Mucosa of rectum (tissue), 2 donors: ENCODE data around the gene HDAC8.
A peak's percentile ranks its signal among the peaks of the same experiment; 100 is the strongest.
"Not testable (repeated sequence)": the region's sequence is repeated elsewhere in the genome, so short reads cannot be mapped to it uniquely, and the experiment has no call there.

Source experiments
- H3K27ac ChIP-seq, 2 donors: one replicate each; pipeline ENCODE4 v1.7.0; 2013; ENCODE audit warnings: inconsistent platforms in 2 of 2, low read depth in 2 of 2, low read length in 2 of 2
- H3K27me3 ChIP-seq, 2 donors: one replicate each; pipeline ENCODE4 v1.7.0; 2013; ENCODE audit warnings: low read length in 2 of 2; ENCODE audit not compliant: control insufficient read depth in 2 of 2, insufficient read depth in 2 of 2
- H3K36me3 ChIP-seq, 2 donors: one replicate each; pipeline ENCODE4 v1.7.0; 2013; ENCODE audit warnings: low read length in 2 of 2; ENCODE audit not compliant: control insufficient read depth in 2 of 2, insufficient read depth in 2 of 2
- H3K4me1 ChIP-seq, 2 donors: one replicate each; pipeline ENCODE4 v1.7.0; 2013; ENCODE audit warnings: low read length in 2 of 2, mild to moderate bottlenecking in 1 of 2; ENCODE audit not compliant: control insufficient read depth in 2 of 2, insufficient read depth in 2 of 2
- H3K4me3 ChIP-seq, 2 donors: one replicate each; pipeline ENCODE4 v1.7.0; 2013; ENCODE audit warnings: low read length in 2 of 2
- H3K9ac ChIP-seq, 2 donors: one replicate each; pipeline ENCODE4 v1.7.0; 2013; ENCODE audit warnings: low read length in 2 of 2, low read depth in 1 of 2, mild to moderate bottlenecking in 1 of 2
- H3K9me3 ChIP-seq, 2 donors: one replicate each; pipeline ENCODE4 v1.7.0; 2013; ENCODE audit warnings: low read length in 2 of 2; ENCODE audit not compliant: control insufficient read depth in 2 of 2
- donor health status: healthy.
- donor health status: Normal muscosa, but diverticular disease.

The HDAC8 gene

DNA sequence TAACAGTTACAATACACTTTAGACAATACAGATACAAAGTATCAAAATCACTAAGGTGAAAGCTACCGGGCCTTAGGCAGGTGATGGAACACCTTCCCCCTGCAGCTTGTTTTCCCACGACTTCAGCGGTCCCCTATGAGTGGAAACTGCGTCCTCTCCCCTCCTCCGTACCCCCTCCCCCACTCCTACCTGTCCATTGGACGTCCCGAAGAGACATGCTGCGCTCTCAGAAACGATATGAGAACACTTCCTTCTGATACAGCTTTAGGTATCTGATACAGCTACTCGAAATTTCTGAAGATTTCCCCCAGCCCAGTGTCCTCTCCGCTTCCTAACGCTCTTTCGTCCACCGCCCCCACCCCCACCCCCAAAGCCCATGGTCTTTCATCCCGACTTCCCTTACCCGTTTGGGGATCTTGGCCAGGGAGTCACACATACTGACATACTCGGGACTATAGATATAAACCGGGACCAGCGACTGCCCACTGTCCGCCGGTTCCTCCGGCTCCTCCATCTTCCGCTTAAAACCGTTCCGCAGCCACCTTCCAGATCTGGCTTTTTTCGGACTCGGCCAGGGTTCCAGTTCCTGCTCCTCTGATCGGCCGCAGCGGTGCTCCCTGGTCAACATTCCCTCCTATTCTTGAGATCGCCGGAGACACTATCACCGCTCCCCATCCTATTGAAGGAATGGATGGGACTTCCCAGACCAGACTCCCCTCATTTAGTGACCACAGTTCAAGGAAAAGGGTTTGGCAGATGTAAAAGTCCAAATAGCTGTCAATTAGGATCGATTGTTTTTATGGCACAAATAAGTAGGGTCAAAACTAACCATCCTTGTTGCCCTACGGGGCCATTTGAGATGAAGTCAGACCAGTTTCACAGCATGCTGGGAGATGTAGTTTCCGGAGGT lies at the start of gene HDAC8:
HDAC8 (minus strand) TSS at position 596 of the 910 bp plus-strand sequence; CDS start at position 514, 82 bp downstream.
- Histone ChIP-seq H3K4me3 (peak within 1 kb of the TSS; percentile 72 to 90), H3K36me3 (peaks cover 0 to 9% of the 10 kb centered on the region in 2 donors), H3K27me3 (no peaks in the 10 kb centered on the region), H3K9me3 (no peaks in the 10 kb centered on the region), H3K27ac (peak within 1 kb of the TSS; percentile 49 to 55), H3K9ac (peak within 1 kb of the TSS; percentile 49 to 63), H3K4me1 (no peaks in the 10 kb centered on the region)

DNA sequence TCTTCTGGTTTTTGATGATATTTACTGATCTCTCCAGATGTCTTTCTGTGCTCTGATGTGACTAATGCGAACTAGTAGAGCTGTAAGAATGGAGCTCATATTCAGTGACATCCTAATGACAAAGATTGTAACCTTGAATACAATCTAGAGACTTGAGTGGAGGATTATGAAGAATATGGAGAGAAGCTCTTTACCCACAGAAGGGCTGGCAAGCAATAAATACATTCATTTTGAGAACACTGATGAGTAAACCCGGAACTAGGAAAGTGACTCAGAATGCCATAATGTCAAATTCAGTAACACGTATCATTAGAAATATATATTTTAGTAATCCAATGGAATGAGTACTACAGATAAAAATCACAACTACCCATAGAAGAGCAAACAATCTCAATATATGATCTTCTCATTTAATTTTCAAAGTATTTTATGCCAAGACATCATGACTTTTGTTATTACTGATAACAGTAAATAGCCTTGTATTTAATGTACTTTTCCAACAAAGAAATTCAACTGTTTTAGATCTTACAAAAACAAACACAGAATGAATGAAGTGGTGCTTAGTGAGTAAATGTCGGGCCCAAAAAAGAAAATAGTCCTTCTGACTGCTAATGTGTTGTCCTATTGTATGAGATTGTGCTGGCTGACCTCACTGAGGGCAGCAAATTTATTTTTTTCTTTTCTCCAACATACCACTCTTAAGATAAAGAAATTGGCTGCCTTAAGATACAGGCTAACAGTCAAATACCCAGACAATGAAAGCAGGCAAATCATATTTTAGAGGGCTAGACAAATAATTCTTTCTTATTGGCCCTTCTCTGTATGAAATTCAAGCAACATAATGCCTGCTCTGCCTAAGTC lies 49.2 kb upstream of the HDAC8 start:
- no peaks in the 10 kb centered on the region for H3K9me3 ChIP-seq
- H3K9ac ChIP-seq, result no peak overlapping the region
- H3K27me3 ChIP-seq, result no peaks in the 10 kb centered on the region
- H3K4me3 ChIP-seq, result no peak overlapping the region
- no peak overlapping the region for H3K27ac ChIP-seq
- H3K36me3 ChIP-seq, result peaks cover 0 to 2% of the 10 kb centered on the region in 2 donors
- no peaks in the 10 kb centered on the region for H3K4me1 ChIP-seq

DNA sequence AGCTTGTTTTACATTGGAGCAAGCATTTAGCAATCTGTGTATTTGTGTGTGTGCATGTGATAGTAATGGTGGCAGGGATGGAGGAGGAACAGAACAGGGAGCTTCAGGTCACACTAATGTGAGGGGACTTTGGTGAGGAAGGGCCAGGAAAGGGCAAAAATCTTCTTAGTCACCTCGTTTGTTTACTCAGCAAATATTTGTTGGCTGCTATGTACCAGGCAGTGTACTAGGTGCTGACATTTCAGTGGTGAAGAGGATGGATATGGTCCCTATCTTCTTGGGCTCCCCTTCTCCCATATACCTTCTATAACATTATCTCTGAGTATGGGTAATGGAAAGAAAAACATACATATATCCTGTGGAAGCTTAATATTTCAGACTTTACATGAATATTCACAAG lies 48.5 kb upstream of the HDAC8 start:
- H3K4me1 ChIP-seq, result no peaks in the 10 kb centered on the region

DNA sequence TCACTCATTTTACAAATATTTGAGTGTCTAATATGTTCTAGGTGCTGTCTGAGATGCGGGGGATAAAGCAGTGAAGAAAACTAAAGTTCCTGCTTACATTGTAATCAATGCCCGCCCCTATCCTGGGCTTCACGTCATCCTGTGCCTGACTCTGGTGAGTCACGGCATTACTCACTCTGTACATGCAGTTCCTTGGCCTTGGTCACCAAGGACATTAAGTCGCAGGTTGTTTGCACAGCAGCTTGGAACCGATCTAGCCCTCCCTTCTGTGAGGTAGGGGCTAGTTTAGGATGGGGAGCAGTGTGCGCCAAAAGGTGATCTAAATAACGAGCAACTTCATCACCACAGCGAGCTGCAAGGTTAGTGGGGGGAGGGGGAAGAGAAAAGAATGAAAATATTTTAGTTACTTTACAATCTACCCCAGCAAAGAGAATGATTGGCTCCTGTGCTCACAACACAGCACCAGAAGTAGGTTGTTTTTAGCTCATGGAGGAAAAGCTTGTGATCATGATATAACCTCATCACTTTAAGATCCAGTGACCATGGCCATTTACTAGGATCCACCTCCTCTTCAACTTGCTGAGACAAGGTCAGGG lies 48.0 kb upstream of the HDAC8 start:
- Histone ChIP-seq H3K4me1 (no peaks in the 10 kb centered on the region), H3K36me3 (no peaks in the 10 kb centered on the region), H3K4me3 (no peak overlapping the region), H3K27ac (peak overlapping the region in 1 of 2 donors; percentile 23), H3K27me3 (no peaks in the 10 kb centered on the region), H3K9ac (no peak overlapping the region), H3K9me3 (no peaks in the 10 kb centered on the region)

More for the DNA sequence above, 48.5 kb upstream of the HDAC8 start:
- H3K27ac ChIP-seq, result peak overlapping the region in 1 of 2 donors; percentile 12
- H3K27me3 ChIP-seq, result no peaks in the 10 kb centered on the region
- no peak overlapping the region for H3K9ac ChIP-seq
- H3K36me3 ChIP-seq, result peaks cover 0 to 2% of the 10 kb centered on the region in 2 donors
- H3K9me3 ChIP-seq, result no peaks in the 10 kb centered on the region
- no peak overlapping the region for H3K4me3 ChIP-seq

DNA sequence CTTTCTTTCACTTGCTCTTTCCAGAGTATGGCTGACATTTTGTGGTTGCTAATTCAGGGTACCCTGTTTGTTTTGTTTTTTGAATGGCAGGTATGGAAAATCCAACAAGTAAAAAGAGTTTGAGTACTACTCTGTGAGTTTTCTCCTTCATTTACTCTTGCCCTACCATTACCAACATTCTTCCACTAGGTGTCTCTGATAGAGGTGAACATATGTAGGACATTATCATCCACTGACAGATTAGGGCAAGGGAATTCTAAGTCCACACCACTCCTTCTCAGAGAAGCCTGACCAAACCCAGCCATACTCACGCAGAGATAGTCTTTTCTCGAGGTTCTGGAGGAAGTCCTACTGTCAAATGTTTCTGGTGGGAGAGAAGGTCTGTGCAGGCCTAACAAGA lies 36.7 kb upstream of the HDAC8 start:
- H3K9me3 ChIP-seq, result no peaks in the 10 kb centered on the region
- no peak overlapping the region for H3K27ac ChIP-seq
- H3K4me3 ChIP-seq, result no peak overlapping the region
- no peak overlapping the region for H3K9ac ChIP-seq
- peaks cover 3 to 12% of the 10 kb centered on the region in 2 donors for H3K27me3 ChIP-seq
- H3K36me3 ChIP-seq, result no peaks in the 10 kb centered on the region
- no peaks in the 10 kb centered on the region for H3K4me1 ChIP-seq

DNA sequence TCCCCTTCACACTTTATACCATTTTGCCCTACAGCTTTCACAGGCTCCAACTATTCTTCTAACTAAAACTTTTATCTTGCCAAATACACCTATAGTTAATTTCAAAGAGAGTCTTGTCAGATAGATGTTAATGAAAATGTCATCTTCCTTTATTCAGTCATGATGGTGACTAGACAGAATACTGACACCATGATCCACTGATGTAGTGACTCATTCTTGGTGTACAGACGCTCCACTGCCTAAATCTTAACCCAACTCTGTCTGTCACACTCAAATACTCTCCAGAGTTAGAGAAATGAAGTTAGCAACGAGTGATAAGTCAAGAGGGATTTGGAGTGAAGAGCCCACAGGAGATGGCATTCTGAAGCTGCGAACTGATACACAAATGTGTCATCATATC lies 32.1 kb upstream of the HDAC8 start:
- no peak overlapping the region for H3K9ac ChIP-seq
- H3K4me3 ChIP-seq, result no peak overlapping the region
- H3K27me3 ChIP-seq, result peaks cover 3 to 8% of the 10 kb centered on the region in 2 donors
- no peaks in the 10 kb centered on the region for H3K4me1 ChIP-seq
- H3K27ac ChIP-seq, result no peak overlapping the region
- H3K9me3 ChIP-seq, result no peaks in the 10 kb centered on the region
- no peaks in the 10 kb centered on the region for H3K36me3 ChIP-seq

DNA sequence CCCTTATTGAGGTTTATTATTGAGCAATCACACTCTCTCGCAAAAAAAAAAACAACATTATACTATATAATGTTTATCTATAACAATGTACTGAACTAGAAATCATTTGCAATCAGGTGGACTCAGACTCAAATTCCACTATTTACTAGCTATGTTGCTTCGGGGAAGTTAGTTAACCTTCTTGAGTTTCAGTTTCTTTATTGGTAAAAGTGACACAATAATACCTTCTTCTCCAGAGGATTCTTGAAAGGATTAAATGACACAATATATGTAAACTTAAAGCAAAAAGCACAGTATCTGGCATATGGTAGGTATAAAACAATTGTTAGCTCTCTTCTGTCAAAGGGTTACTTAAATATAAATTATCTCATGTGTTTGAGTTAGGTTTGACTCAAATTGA lies 31.5 kb upstream of the HDAC8 start:
- H3K4me1 ChIP-seq, result no peaks in the 10 kb centered on the region
- no peak overlapping the region for H3K9ac ChIP-seq
- no peaks in the 10 kb centered on the region for H3K36me3 ChIP-seq
- H3K27me3 ChIP-seq, result peaks cover 0 to 8% of the 10 kb centered on the region in 2 donors
- H3K4me3 ChIP-seq, result no peak overlapping the region
- no peaks in the 10 kb centered on the region for H3K9me3 ChIP-seq
- no peak overlapping the region for H3K27ac ChIP-seq

DNA sequence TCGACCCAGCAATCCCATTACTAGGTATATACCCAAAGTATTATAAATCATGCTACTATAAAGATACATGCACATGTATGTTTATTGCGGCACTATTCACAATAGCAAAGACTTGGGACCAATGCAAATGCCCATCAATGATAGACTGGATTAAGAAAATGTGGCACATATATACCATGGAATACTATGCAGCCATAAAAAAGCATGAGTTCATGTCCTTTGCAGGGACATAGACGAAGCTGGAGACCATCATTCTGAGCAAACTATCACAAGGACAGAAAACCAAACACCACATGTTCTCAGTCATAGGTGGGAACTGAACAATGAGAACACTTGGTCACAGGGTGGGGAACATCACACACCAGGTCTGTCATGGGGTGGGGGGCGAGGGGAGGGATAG lies 18.4 kb upstream of the HDAC8 start:
- not testable (repeated sequence) for H3K27ac ChIP-seq, H3K36me3 ChIP-seq, H3K9ac ChIP-seq, H3K4me1 ChIP-seq, H3K9me3 ChIP-seq, H3K4me3 ChIP-seq, H3K27me3 ChIP-seq

DNA sequence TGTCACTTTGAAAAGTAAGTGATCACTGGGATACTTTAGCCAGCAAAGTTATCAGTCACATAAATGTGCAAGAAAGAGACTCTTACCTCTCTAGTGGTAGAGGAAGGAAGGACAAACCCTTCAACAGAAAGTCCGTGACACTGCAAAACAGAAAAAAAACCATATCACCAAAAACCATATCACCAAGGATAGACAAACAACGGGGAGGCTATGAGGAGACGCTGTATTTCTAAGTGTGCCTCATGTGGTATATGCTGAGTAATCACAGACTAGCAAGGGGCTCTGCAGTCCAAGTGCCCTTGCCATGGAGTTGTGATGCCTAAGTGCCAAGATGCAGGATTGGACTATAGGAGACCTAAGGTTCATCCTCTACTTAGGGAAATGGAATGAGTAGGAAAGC lies 11.5 kb upstream of the HDAC8 start:
- Histone ChIP-seq H3K4me1 (no peaks in the 10 kb centered on the region), H3K9me3 (no peaks in the 10 kb centered on the region), H3K27me3 (no peaks in the 10 kb centered on the region), H3K27ac (no peak overlapping the region), H3K9ac (no peak overlapping the region), H3K4me3 (no peak overlapping the region), H3K36me3 (no peaks in the 10 kb centered on the region)
